Measurements from ENCODE around the gene ENGASE.

DNA sequence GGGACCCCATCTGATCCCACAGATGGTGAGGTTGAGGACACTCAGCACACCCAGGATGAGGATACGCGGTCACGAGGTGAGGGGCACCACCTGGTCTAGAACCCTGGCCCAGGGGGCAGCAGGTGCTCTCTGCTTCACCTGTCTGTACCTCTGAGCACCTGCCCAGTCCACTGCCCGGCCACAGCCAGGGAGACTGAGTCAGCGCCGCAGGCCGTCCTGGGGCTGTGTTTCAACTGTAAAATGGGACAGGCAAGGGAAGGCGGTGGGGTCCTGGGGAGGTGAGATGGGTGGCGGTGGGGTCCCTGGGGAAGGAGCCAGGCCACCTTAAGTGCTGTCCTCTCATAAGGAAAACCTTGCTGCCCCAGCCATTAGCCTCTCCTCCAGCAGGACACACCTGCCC lies 60.4 kb downstream of the ENGASE start:
- TF ChIP-seq, protein P1, sequence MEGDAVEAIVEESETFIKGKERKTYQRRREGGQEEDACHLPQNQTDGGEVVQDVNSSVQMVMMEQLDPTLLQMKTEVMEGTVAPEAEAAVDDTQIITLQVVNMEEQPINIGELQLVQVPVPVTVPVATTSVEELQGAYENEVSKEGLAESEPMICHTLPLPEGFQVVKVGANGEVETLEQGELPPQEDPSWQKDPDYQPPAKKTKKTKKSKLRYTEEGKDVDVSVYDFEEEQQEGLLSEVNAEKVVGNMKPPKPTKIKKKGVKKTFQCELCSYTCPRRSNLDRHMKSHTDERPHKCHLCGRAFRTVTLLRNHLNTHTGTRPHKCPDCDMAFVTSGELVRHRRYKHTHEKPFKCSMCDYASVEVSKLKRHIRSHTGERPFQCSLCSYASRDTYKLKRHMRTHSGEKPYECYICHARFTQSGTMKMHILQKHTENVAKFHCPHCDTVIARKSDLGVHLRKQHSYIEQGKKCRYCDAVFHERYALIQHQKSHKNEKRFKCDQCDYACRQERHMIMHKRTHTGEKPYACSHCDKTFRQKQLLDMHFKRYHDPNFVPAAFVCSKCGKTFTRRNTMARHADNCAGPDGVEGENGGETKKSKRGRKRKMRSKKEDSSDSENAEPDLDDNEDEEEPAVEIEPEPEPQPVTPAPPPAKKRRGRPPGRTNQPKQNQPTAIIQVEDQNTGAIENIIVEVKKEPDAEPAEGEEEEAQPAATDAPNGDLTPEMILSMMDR (conservative IDR thresholded peaks at IDR 0.05 in 1 of 2, IDR thresholded peaks at IDR 0.05 in 1 of 2; ENCODE audit: low read depth in 1 of 2, low read length in 2 of 2) = no peak
- no peak for TF ChIP-seq EZH2 (IDR thresholded peaks at IDR 0.05; ENCODE audit: low read length, missing control alignments)
